Effector CD4-positive, alpha-beta T cell (primary cell): ENCODE results near the gene IMPG2.
"Not testable (repeated sequence)": the region's sequence is repeated elsewhere in the genome, so short reads cannot be mapped to it uniquely, and the experiment has no call there.

Experiments
- DNase-seq: peaks from one replicate; pipeline ENCODE4 v3.0.0-alpha.2; 2020
- total RNA-seq: gene quantifications from one replicate; lab custom pipeline; 2026; lab: John Stamatoyannopoulos, UW

The IMPG2 gene
- total RNA-seq, result 1.9 reads per million, percentile 2 among the genes with 10 or more reads in this experiment

- no peak for DNase-seq
Observed at GRCh38 chr3:101320475-101320874, at the start of gene IMPG2. Gene IMPG2 (minus strand): TSS chr3:101320575. CDS start chr3:101320372, 203 bp downstream.

DNA sequence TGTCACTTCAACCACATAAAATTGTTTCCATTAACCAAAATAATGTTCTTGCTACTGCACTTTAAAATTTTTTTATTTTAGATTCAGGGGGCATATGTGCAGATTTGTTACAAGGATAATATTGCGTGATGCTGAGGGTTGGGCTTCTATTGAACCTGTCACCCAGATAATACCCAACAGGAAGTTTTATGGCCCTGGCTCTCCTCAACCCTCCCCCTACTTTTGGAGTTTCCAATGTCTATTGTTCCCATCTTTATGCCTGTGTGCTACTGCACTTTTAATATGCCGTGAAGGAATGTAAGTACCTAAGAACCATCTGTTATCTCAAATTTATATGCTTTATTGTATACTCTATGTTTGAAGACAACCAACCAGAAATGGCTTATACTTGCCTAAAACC, 42.0 kb upstream of the IMPG2 start:
- no peak for DNase-seq

DNA sequence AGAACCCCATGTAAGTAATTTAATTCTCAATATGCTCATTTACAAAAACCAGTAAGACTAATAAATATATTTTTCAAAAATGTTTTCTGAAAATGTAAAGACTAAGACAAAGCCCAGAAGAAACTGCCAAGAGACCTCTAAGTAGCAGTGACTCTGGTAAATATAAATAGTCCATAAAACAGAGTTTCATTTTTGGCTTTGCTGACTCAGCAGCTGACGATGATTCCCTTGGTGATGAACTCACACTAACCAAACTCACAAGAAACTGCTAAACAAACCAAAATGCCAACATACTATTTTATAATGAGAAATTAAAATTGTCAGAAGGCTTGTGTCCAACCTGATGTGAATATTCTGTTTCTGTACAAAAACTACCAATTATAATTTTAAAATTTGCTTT, 31.5 kb upstream of the IMPG2 start:
- DNase-seq, result no peak

- no peak for DNase-seq
Observed at GRCh38 chr3:101340591-101340990, 20.2 kb upstream of the IMPG2 start.

GRCh38 chr3:101333883-101334282, 13.5 kb upstream of the IMPG2 start:
- no peak for DNase-seq

- DNase-seq, result no peak
Observed at GRCh38 chr3:101329016-101329673, 8.8 kb upstream of the IMPG2 start.

GRCh38 chr3:101325393-101326134, 5.2 kb upstream of the IMPG2 start:
- no peak for DNase-seq

DNA sequence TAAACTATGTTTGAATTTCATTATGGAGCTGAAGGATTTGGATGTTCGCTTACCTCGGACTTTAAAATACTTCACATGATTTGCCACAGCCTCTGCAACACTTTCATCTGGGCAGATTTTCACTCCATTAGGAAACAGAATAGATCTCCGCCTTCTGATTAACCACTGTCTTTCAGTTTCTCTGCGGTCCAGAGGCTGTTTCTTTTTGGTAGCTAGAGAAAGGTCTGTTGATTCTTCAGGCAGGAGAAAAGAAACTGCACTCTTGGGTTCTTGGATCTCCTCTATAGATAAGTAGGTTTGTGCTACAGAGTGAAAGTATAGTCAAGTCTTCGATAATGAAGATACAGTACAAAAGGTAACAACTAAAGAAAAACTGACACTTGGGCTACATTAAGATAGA, 844 bp downstream of the IMPG2 start:
- no peak for DNase-seq

DNA sequence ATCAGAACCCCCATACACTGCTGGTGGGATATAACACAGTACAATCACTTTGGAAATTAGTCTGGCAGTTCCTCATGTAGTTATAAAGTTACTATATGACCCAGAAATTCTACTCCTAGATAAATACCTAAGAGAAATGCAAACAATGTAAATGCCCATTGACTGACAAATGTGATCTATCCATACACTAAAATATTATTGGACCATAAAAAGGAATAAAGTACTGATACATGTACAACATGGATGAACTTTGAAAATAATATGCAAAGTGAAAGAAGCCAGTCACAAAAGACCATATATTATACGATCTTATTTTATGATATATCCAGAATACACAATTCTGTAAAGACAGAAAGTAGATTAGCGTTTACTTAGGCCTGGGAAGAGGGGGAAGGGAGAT, 7.8 kb downstream of the IMPG2 start:
- DNase-seq, result no peak

GRCh38 chr3:101311676-101312075, 8.7 kb downstream of the IMPG2 start:
- DNase-seq, result no peak

GRCh38 chr3:101310978-101311375, 9.4 kb downstream of the IMPG2 start:
- no peak for DNase-seq

- DNase-seq, result not testable (repeated sequence)
Observed at GRCh38 chr3:101308147-101308772, 12.1 kb downstream of the IMPG2 start.

DNA sequence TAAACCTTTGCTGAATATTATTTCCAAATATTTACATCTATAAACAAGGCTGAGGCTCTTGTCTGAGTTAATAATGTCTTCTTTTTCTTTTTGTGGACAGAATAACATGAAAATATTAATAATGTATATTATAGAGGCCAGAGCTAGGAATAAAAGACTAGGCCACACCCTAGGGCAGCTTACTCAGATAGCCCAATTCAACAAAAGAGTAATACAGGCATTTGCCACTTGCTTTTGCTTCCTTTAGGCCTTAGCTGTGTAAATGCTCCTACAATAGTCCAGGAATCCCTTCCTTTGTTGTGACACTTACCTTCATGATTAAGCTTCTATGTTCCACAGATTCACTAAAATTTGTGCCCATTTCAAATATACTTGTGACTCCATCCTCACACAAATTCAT, 16.5 kb downstream of the IMPG2 start:
- DNase-seq, result no peak

GRCh38 chr3:101303089-101303731, 17.2 kb downstream of the IMPG2 start:
- DNase-seq, result no peak

GRCh38 chr3:101300073-101300472, 20.3 kb downstream of the IMPG2 start:
- DNase-seq, result no peak

GRCh38 chr3:101292027-101292426, 28.3 kb downstream of the IMPG2 start:
- DNase-seq, result no peak

DNA sequence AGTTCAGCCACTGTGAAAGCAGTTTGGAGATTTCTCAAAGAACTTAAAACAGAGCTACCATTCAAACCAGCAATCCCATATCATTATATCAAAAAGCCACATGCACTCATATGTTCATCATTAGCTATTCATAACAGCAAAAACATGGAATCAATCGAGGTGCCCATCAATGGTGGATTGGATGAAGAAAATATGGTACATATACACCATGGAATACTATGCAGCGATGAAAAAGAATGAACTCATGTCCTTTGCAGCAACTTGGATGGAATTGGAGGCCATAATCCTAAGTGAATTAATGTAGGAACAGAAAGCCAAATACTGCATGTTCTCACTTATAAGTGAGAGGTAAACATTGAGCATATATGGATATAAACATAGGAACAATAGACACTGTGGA, 32.1 kb downstream of the IMPG2 start:
- DNase-seq, result no peak

DNA sequence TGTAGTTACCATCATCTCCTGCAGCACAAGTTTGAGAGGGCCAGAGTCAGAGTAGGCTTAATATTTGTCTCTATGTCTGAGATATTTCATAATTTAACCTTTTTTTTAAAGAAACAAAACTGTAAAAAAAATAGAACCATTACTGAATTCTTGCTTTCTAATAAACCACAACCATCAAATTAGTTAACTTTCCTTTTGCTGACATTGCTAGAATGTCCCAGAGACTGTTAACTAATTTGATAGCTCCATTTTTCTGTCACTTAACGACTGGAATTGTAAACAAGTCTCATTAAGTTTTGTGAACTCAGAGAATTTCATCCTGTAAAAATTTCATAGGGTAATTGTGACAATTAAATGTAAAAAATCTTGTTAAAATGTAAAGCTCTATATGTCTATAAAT, 35.6 kb downstream of the IMPG2 start:
- no peak for DNase-seq

DNA sequence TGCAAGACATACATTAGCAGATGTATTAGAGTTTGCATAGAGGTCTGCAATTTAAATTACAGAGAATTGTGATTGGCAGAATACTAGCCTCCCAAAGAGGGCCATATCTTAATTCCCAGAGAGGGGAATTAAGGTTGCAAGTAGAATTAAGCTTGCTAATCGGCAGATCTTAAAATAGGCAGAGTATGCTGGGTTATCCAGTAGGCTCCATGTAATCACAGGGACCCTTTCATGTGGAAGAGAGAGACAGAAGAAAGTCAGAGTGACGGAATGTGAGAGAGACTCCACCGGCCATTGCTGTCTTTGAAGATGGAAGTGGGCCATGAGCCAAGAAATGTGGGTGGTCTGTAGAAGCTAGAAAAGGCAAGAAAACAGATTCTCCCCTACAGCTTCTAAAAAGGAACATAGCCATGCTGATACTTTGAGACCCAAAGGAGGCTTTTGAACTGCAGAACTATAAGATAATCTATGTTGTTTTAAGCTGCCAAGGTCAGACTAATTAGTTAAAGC, 38.8 kb downstream of the IMPG2 start:
- DNase-seq, result no peak

DNA sequence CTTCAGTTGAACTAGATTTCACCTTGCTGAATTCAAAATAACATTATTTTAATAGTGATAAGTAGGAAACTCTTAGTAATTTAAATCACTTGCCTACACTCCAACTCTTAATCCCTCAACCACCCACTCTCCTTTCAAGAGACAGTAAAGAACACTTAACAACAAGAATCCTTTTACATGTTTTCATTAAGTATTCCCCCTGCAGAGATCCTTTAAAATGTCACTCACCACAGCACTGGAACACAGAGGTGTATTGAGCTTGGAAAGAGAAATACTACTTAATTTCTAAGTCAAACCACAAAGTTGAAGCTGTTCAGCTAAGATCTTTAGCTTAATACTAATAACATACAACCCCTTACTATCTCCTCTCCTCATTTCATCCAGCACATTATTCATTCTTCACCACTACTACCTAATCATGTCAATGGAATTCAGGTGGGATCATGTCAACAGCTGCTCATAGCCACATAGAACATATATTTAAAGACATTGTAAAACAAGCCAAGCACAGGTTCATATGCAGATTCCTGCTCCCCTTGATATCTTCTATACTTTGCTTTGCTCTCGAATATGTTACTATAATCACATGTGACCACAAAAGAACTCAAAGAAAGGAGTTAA, 40.5 kb downstream of the IMPG2 start:
- no peak for DNase-seq

GRCh38 chr3:101279162-101279561, 41.2 kb downstream of the IMPG2 start:
- DNase-seq, result no peak

- no peak for DNase-seq
Observed at GRCh38 chr3:101278727-101279126, 41.6 kb downstream of the IMPG2 start.

DNA sequence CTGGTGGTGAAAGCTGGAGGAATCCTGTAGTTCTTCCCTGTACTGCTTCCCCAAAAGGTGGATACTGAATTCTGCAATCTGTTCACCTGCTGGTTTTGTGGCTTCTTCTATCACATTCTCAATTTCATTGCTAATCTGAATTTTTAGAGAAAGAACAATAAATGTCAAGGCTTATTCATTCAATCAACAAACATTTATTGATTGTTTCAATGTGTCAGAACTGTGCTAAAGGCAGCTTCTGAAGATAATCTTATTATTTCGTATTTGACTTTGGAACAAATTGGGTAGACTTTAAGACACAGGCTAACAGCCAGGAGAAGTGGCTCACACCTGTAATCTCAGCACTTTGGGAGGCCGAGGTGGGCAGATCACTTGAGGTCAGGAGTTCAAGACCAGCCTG, 46.8 kb downstream of the IMPG2 start:
- no peak for DNase-seq
